IMR-90 (cell line): ENCODE data around the gene MAZ. TPM values are rescaled to one million over a fixed set of nuclear protein-coding genes. Genes with fewer than 3 reads are reported as not detected.

Experiments used
- microRNA-seq, 2 experiments: library from miRNA; stranded (forward) in 1 of 2; unstranded in 1 of 2; fragments of 10-50 nt in 1 of 2; fragments of <30 nt in 1 of 2; gene quantifications in 1 of 2; microRNA quantifications in 1 of 2; one replicate each; pipeline versions ENCODE3 to v1.1.0; 2013 to 2020; ENCODE audit not compliant: insufficient read depth in 1 of 2, insufficient read length in 1 of 2, unreplicated experiment in 1 of 2
- polyA plus RNA-seq, 3 experiments: library from polyadenylated mRNA; depleted of rRNA; stranded (reverse); fragments of >200 nt; gene quantifications; 2 replicates each; pipeline ENCODE4 v1.2.3, GENCODE V29; 2012; ENCODE audit warnings: low replicate concordance in 1 of 3
- small RNA-seq, 5 experiments: library from RNA; depleted of rRNA; stranded (forward); fragments of <200 nt; gene quantifications; one replicate each; pipeline ENCODE3, GENCODE V24; 2012
- total RNA-seq: library from RNA; depleted of rRNA; stranded (reverse); fragments of >200 nt; gene quantifications from 2 replicates; pipeline ENCODE4 v1.2.3, GENCODE V29; 2012; rRNA removed

Gene MAZ
- total and polyA plus RNA-seq, 2 of the 4 experiments (the other 2 are of a cell fraction) = 113 to 138 TPM

Small RNA genes within 50 kb of the gene (microRNA-seq; reads per million reads assigned to microRNA genes)
- gene AC009133.6 (ENCODE audit: insufficient read depth, insufficient read length) (not detected), gene AC120114.4 (ENCODE audit: insufficient read depth, insufficient read length) (not detected)

Small RNA genes within 50 kb of the gene (small RNA-seq; reads per million reads assigned to genes)
- gene AC009133.6 = 0 reads per million in 5 experiments
- gene AC120114.4 = 0 reads per million in 5 experiments

Other genes starting within 250 kb of the MAZ start
- not detected in 2 replicates for gene SPN, start 143.3 kb upstream of the MAZ start, total RNA-seq
- gene SPN, start 143.3 kb upstream of the MAZ start, polyA plus RNA-seq (2012; rRNA removed) = not detected in 2 replicates
- gene QPRT, start 127.3 kb upstream of the MAZ start, total RNA-seq = 3.4 and 3.6 TPM in 2 replicates
- 6.3 and 6.8 TPM in 2 replicates for gene QPRT, start 127.3 kb upstream of the MAZ start, polyA plus RNA-seq (2012; rRNA removed)
- not detected in 2 replicates for gene C16orf54, start 60.5 kb upstream of the MAZ start, total RNA-seq
- gene C16orf54, start 60.5 kb upstream of the MAZ start, polyA plus RNA-seq (2012; rRNA removed) = not detected in 2 replicates
- gene ZG16, start 28.3 kb upstream of the MAZ start, total RNA-seq = not detected in 2 replicates
- not detected in 2 replicates for gene ZG16, start 28.3 kb upstream of the MAZ start, polyA plus RNA-seq (2012; rRNA removed)
- 40.8 and 43.0 TPM in 2 replicates for gene KIF22, start 15.8 kb upstream of the MAZ start, total RNA-seq
- gene KIF22, start 15.8 kb upstream of the MAZ start, polyA plus RNA-seq (2012; rRNA removed) = 65.1 and 66.0 TPM in 2 replicates
- gene PRRT2, start 5.7 kb downstream of the MAZ start, total RNA-seq = 0.90 and 1.4 TPM in 2 replicates
- 10.5 and 10.7 TPM in 2 replicates for gene PRRT2, start 5.7 kb downstream of the MAZ start, polyA plus RNA-seq (2012; rRNA removed)
- 10.6 and 15.3 TPM in 2 replicates for gene PAGR1, start 9.6 kb downstream of the MAZ start, total RNA-seq
- 22.1 and 26.4 TPM in 2 replicates for gene PAGR1, start 9.6 kb downstream of the MAZ start, polyA plus RNA-seq (2012; rRNA removed)
- gene MVP, start 13.9 kb downstream of the MAZ start, total RNA-seq = 221 and 319 TPM in 2 replicates
- 204 and 231 TPM in 2 replicates for gene MVP, start 13.9 kb downstream of the MAZ start, polyA plus RNA-seq (2012; rRNA removed)
- 47.1 and 48.3 TPM in 2 replicates for gene CDIPT, start 56.7 kb downstream of the MAZ start, total RNA-seq
- gene CDIPT, start 56.7 kb downstream of the MAZ start, polyA plus RNA-seq (2012; rRNA removed) = 100 and 111 TPM in 2 replicates
- gene SEZ6L2, start 93.0 kb downstream of the MAZ start, total RNA-seq = 0.72 and 0.83 TPM in 2 replicates
- gene SEZ6L2, start 93.0 kb downstream of the MAZ start, polyA plus RNA-seq (2012; rRNA removed) = 10.0 and 10.5 TPM in 2 replicates
- gene ASPHD1, start 94.0 kb downstream of the MAZ start, total RNA-seq = 4.1 and 4.2 TPM in 2 replicates
- 14.5 and 15.7 TPM in 2 replicates for gene ASPHD1, start 94.0 kb downstream of the MAZ start, polyA plus RNA-seq (2012; rRNA removed)
- 3.1 and 4.1 TPM in 2 replicates for gene KCTD13, start 119.7 kb downstream of the MAZ start, total RNA-seq
- gene KCTD13, start 119.7 kb downstream of the MAZ start, polyA plus RNA-seq (2012; rRNA removed) = 20.7 and 22.2 TPM in 2 replicates
- gene TMEM219, start 155.6 kb downstream of the MAZ start, total RNA-seq = 44.2 and 47.0 TPM in 2 replicates
- 94.3 and 95.3 TPM in 2 replicates for gene TMEM219, start 155.6 kb downstream of the MAZ start, polyA plus RNA-seq (2012; rRNA removed)
- 31.7 and 32.8 TPM in 2 replicates for gene TAOK2, start 167.3 kb downstream of the MAZ start, total RNA-seq
- gene TAOK2, start 167.3 kb downstream of the MAZ start, polyA plus RNA-seq (2012; rRNA removed) = 23.0 and 26.4 TPM in 2 replicates
- gene HIRIP3, start 189.1 kb downstream of the MAZ start, total RNA-seq = 5.0 and 5.8 TPM in 2 replicates
- 10.5 and 13.7 TPM in 2 replicates for gene HIRIP3, start 189.1 kb downstream of the MAZ start, polyA plus RNA-seq (2012; rRNA removed)
- gene INO80E, start 189.7 kb downstream of the MAZ start, total RNA-seq = 42.1 and 42.8 TPM in 2 replicates
- 40.9 and 46.5 TPM in 2 replicates for gene INO80E, start 189.7 kb downstream of the MAZ start, polyA plus RNA-seq (2012; rRNA removed)
- under 0.01 TPM in 1 of 2 replicates, not detected in the other for gene DOC2A, start 204.5 kb downstream of the MAZ start, total RNA-seq
- 0.48 and 0.50 TPM in 2 replicates for gene DOC2A, start 204.5 kb downstream of the MAZ start, polyA plus RNA-seq (2012; rRNA removed)
- not detected in 2 replicates for gene C16orf92, start 216.7 kb downstream of the MAZ start, total RNA-seq
- gene C16orf92, start 216.7 kb downstream of the MAZ start, polyA plus RNA-seq (2012; rRNA removed) = not detected in 2 replicates
- gene TLCD3B, start 224.7 kb downstream of the MAZ start, total RNA-seq = not detected in 2 replicates
- 0.14 and 0.19 TPM in 2 replicates for gene TLCD3B, start 224.7 kb downstream of the MAZ start, polyA plus RNA-seq (2012; rRNA removed)